Stimulated activated CD8-positive, alpha-beta memory T cell treated with anti-CD3 and anti-CD28 coated beads, Interleukin-15, amount 100 ng/mL, for 1 hour (primary cell): Measurements from ENCODE around the gene IL17RE.

Experiments used
- DNase-seq: peaks from one replicate; pipeline ENCODE4 v3.0.0-alpha.2; 2020; ENCODE audit warnings: low read depth

The IL17RE gene

GRCh38 chr3:9906480-9906879, 3.8 kb downstream of the IL17RE start:
- DNase-seq, result no peak

GRCh38 chr3:9908286-9908685, 5.6 kb downstream of the IL17RE start:
- no peak for DNase-seq

- no peak for DNase-seq
Measured at GRCh38 chr3:9909221-9910013, 6.8 kb downstream of the IL17RE start.

- DNase-seq, result no peak
Measured at GRCh38 chr3:9911863-9912262, 9.2 kb downstream of the IL17RE start.

- no peak for DNase-seq
Measured at GRCh38 chr3:9912294-9912935, 9.8 kb downstream of the IL17RE start.

GRCh38 chr3:9913601-9914000, 11.0 kb downstream of the IL17RE start:
- DNase-seq, result no peak

GRCh38 chr3:9914011-9914410, 11.4 kb downstream of the IL17RE start:
- no peak for DNase-seq

GRCh38 chr3:9914559-9915253, 12.1 kb downstream of the IL17RE start:
- DNase-seq, result no peak

GRCh38 chr3:9915254-9916141, 12.8 kb downstream of the IL17RE start:
- no peak for DNase-seq

- DNase-seq, result no peak
Measured at GRCh38 chr3:9916346-9916733, 13.7 kb downstream of the IL17RE start.

- no peak for DNase-seq
Measured at GRCh38 chr3:9916734-9917680, 14.4 kb downstream of the IL17RE start, which contains the start of gene IL17RC. Gene IL17RC, plus strand, starts transcription at chr3:9917098. Its CDS starts 218 bp downstream, at chr3:9917316.

- no peak for DNase-seq
Measured at GRCh38 chr3:9917820-9918219, 15.2 kb downstream of the IL17RE start.

GRCh38 chr3:9918261-9919038, 15.8 kb downstream of the IL17RE start:
- no peak for DNase-seq

GRCh38 chr3:9928158-9928557, 25.5 kb downstream of the IL17RE start:
- DNase-seq, result no peak

- DNase-seq, result no peak
Measured at GRCh38 chr3:9930804-9931418, 28.3 kb downstream of the IL17RE start.

GRCh38 chr3:9932535-9932842, 29.8 kb downstream of the IL17RE start:
- no peak for DNase-seq

- peak; percentile 78 for DNase-seq
Measured at GRCh38 chr3:9932843-9933560, 30.4 kb downstream of the IL17RE start.

- peak; percentile 92 for DNase-seq
Measured at GRCh38 chr3:9933561-9934234, 31.1 kb downstream of the IL17RE start, which contains the start of gene CRELD1. Gene CRELD1, plus strand, starts transcription at chr3:9933834. Its CDS starts 605 bp downstream, at chr3:9934439.
